ENCODE data around the gene TGM3. TPM values are rescaled to one million over a fixed set of nuclear protein-coding genes. Genes with fewer than 3 reads are reported as not detected.

Gene TGM3
- total RNA-seq, 1 donor from 2014 or later: not detected

- intact Hi-C loops (cut with DNase I): no loop called here
Measured at GRCh38 chr20:2295286-2295685, 515 bp upstream of the TGM3 start.

GRCh38 chr20:2296524-2297356 is 939 bp downstream of the TGM3 start:
- Histone ChIP-seq H3K9me3 (no peaks in the 10 kb centered on the region), H3K36me3 (no peaks in the 10 kb centered on the region), H3K27ac (no peak overlapping the region), H3K27me3 (no peaks in the 10 kb centered on the region), H3K4me1 (no peaks in the 10 kb centered on the region), H3K4me3 (no peak overlapping the region)
- DNase-seq (ENCODE audit: low spot score in 2 of 2): no peak
- TF ChIP-seq, protein P1, sequence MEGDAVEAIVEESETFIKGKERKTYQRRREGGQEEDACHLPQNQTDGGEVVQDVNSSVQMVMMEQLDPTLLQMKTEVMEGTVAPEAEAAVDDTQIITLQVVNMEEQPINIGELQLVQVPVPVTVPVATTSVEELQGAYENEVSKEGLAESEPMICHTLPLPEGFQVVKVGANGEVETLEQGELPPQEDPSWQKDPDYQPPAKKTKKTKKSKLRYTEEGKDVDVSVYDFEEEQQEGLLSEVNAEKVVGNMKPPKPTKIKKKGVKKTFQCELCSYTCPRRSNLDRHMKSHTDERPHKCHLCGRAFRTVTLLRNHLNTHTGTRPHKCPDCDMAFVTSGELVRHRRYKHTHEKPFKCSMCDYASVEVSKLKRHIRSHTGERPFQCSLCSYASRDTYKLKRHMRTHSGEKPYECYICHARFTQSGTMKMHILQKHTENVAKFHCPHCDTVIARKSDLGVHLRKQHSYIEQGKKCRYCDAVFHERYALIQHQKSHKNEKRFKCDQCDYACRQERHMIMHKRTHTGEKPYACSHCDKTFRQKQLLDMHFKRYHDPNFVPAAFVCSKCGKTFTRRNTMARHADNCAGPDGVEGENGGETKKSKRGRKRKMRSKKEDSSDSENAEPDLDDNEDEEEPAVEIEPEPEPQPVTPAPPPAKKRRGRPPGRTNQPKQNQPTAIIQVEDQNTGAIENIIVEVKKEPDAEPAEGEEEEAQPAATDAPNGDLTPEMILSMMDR (IDR thresholded peaks at IDR 0.05): no peak
- intact Hi-C loops (cut with DNase I): no loop called here

More at GRCh38 chr20:2295286-2295685, 515 bp upstream of the TGM3 start:
- H3K27me3 ChIP-seq: no peaks in the 10 kb centered on the region
- H3K36me3 ChIP-seq: no peaks in the 10 kb centered on the region
- no peaks in the 10 kb centered on the region for H3K4me1 ChIP-seq
- H3K4me3 ChIP-seq: no peak overlapping the region
- no peak overlapping the region for H3K27ac ChIP-seq
- TF ChIP-seq, protein P1 (IDR thresholded peaks at IDR 0.05): no peak
- no peaks in the 10 kb centered on the region for H3K9me3 ChIP-seq
- no peak for DNase-seq (ENCODE audit: low spot score in 2 of 2)

DNA sequence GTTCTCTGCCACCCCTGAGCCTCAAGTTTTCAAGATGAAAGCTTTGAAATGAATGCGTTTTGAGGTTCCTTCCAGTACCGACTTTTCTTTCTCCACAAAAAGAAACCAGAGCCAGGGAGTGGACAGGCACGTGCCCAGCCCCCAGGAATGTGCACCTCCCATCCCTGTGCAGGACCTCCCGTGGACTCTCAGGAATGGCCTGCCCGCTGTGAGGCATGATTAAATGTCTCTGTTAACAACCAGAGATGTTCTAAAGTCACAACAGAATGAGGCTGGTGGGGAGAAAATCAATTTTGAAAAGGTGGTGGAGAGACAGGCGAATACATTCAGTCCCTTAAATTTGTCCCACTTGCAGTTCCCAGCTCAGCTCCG is 1.5 kb downstream of the TGM3 start:
- TF ChIP-seq, protein P1 (IDR thresholded peaks at IDR 0.05): no peak
- Histone ChIP-seq H3K27me3 (no peaks in the 10 kb centered on the region), H3K9me3 (no peaks in the 10 kb centered on the region), H3K4me3 (no peak overlapping the region), H3K36me3 (no peaks in the 10 kb centered on the region), H3K27ac (no peak overlapping the region), H3K4me1 (no peaks in the 10 kb centered on the region)
- no peak for DNase-seq (ENCODE audit: low spot score in 2 of 2)
- intact Hi-C loops (cut with DNase I): no loop called here

DNA sequence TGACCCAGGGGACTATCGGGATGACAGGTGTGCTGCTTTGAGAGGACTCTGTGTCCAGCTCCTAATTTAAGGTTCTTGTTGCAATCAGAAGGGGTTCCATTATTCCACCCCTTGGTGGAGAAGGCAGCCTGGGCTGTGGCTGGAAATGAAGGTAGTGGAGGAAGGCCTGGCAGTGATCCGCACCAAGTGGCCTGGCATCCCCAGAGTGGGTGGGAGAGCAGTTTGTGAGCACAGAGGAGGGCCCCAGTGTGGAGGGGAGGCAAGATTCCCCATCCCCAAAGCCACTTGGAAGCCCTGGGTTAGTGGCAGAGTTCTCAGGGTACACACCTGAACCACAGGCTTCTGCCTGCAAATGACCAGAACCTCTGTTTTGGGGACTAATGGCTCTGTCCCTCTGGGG is 2.3 kb downstream of the TGM3 start:
- H3K36me3 ChIP-seq: no peaks in the 10 kb centered on the region
- TF ChIP-seq, protein P1 (IDR thresholded peaks at IDR 0.05): no peak
- intact Hi-C loops (cut with DNase I): no loop called here
- no peaks in the 10 kb centered on the region for H3K4me1 ChIP-seq
- H3K9me3 ChIP-seq: no peaks in the 10 kb centered on the region
- no peak overlapping the region for H3K4me3 ChIP-seq
- no peaks in the 10 kb centered on the region for H3K27me3 ChIP-seq
- DNase-seq (ENCODE audit: low spot score in 2 of 2): no peak
- H3K27ac ChIP-seq: no peak overlapping the region

- TF ChIP-seq, protein P1 (IDR thresholded peaks at IDR 0.05): no peak
Measured at GRCh38 chr20:2298701-2299100, 2.9 kb downstream of the TGM3 start.

More at GRCh38 chr20:2298701-2299100, 2.9 kb downstream of the TGM3 start:
- Histone ChIP-seq H3K27ac (no peak overlapping the region), H3K9me3 (no peaks in the 10 kb centered on the region), H3K4me3 (no peak overlapping the region), H3K27me3 (no peaks in the 10 kb centered on the region), H3K4me1 (no peaks in the 10 kb centered on the region), H3K36me3 (no peaks in the 10 kb centered on the region)
- no peak for DNase-seq (ENCODE audit: low spot score in 2 of 2)
- intact Hi-C loops (cut with DNase I): no loop called here
